ENCODE data around the gene KCNJ6.
A peak's percentile ranks its signal among the peaks of the same experiment; 100 is the strongest.
"Not testable (repeated sequence)": the region's sequence is repeated elsewhere in the genome, so short reads cannot be mapped to it uniquely, and the experiment has no call there.

The KCNJ6 gene

GRCh38 chr21:37653201-37653600 lies 263.1 kb downstream of the KCNJ6 start:
- DNase-seq (ENCODE audit: low read depth, low spot score) = no peak

- DNase-seq (ENCODE audit: low read depth, low spot score) = no peak
These were observed 268.5 kb downstream of the KCNJ6 start for GRCh38 chr21:37647781-37648180.

DNA sequence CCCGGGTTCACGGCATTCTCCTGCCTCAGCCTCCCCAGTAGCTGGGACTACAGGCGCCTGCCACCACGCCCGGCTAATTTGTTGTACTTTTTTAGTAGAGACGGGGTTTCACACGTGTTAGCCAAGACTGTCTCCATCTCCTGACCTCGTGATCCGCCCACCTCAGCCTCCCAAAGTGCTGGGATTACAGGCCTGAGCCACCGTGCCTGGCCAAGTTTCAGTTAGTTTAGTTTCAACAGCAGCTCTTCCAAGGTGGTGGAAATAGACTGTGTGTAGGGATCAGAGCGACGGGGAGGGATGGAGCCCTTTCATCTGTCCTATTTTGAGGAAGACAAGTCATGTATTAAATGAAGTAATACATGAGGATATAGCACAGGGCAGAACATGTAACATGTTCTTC lies 269.5 kb downstream of the KCNJ6 start:
- not testable (repeated sequence) for DNase-seq (ENCODE audit: low read depth, low spot score)

GRCh38 chr21:37645848-37646247 lies 270.4 kb downstream of the KCNJ6 start:
- DNase-seq (ENCODE audit: low read depth, low spot score) = no peak

DNA sequence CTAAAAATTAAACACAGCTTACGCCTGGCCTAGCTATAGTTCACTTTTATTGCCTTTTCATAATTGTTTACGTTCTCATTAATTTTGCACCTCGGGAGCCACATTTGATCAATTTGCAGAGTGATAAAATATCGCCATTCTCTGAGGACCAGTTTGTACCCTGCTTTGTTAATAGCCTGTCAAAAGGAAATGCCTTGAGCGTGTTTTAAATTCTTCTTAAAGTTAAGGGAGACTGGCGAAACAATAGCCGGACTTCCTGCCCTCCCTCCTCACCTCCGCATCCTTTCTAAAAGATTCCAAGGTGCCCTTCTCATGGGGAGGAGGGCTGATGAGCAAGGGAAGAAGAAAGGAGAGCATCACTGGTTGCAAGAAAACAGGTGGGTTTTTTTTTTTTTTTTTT lies 271.6 kb downstream of the KCNJ6 start:
- DNase-seq (ENCODE audit: low read depth, low spot score) = no peak

DNA sequence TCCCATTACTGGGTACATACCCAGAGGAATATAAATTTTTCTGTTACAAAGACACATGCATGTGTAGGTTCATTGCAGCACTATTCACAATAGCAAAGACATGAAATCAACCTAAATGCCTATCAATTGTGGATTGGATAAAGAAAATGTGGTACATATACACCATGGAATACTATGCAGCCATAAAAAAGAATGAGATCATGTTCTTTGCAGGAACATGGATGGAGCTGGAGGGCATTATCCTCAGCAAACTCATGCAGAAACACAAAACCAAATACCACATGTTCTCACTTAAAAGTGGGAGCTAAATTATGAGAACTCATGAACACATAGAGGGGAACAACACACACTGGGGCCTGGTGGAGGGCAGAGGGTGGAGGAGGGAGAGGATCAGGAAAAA lies 272.4 kb downstream of the KCNJ6 start:
- not testable (repeated sequence) for DNase-seq (ENCODE audit: low read depth, low spot score)

GRCh38 chr21:37642493-37642892 lies 273.8 kb downstream of the KCNJ6 start:
- peak; percentile 60 for DNase-seq (ENCODE audit: low read depth, low spot score)

DNA sequence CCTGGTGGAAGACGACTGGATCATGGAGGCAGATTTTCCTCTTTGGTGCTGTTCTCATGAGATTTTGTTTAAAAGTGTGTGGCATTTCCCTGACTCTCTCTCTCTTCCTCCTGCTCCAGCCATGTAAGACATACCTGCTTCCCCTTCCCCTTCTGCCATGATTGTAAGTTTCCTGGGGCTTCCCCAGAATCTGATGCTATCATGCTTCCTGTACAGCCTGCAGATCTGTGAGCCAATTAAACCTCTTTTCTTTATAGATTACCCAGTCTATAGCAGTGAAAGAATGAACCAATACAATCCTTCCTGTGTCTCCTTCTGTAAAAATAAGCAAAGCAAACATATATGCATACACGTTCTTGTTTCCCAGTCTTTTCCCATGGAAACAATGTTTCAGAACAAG lies 276.5 kb downstream of the KCNJ6 start:
- no peak for DNase-seq (ENCODE audit: low read depth, low spot score)

DNA sequence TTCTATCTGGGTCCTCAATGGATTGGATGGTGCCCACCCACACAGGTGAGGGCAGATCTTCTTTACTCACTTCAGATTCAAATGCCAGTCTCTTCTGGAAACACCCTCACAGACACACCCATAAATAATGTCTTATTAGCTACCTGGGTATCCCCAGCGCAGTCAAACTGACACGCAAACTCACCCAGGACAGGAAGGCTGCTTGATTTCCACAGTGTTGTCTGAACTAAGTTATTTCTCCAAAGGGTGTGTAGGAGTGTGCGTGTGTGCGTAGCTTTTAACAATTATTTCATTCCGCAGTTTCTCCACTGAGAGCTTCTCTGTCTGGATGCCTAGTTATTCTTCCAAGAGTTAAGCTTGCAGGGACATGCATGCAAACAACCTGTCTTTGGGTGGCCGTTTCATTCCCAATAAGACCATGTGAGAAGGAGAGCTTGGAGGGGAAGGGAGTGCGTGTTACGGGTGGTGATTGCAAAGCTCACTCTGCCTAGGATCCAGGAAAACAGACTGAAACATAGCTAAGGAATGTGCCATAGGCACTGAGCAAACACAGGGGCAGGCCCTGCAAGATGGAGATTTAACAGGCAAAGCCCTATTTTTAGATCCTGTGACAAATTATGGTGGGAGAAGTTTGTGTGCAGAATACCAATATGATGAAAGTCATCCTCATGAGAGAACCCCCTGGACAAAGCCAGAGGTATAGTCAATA lies 280.0 kb downstream of the KCNJ6 start:
- DNase-seq (ENCODE audit: low read depth, low spot score) = no peak

- DNase-seq (ENCODE audit: low read depth, low spot score) = peak; percentile 29
These were observed 284.7 kb downstream of the KCNJ6 start for GRCh38 chr21:37631319-37632117.

DNA sequence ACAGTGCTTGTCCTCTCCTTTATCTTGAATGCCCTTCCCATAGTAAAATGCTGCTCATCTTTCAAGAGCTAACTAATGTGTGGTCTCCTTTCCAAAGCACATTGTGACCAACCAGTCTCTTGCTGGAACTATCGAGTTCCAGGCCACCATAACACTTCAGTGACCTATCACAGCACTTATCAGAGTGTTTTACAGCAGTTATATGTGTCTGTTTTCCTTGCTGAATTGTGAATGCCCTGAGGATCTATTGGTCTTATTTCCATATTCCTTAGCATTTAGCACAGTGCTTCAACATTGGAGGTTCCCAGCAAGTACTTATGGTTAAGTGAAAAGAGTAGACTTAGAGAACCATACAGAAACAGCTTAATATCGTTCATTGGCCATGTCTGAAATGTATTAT lies 285.4 kb downstream of the KCNJ6 start:
- DNase-seq (ENCODE audit: low read depth, low spot score) = no peak

DNA sequence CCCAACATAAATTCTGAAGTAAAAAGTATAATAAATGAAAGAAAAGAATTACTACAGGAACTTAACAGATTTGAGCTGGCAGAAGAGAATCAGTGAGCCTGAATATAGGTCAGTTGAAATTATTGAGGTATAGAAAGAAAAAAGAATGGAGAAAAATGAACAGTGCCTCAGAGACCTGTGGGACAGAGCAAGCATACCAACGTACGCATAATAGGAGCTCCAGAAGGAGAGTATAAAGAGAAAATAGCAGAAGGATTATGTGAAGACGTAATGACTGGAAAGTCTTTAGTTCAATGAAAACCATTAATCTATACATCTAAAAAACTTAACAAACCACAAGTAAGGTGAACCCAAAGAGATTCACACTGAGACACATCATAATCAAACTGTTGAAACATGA lies 287.9 kb downstream of the KCNJ6 start:
- no peak for DNase-seq (ENCODE audit: low read depth, low spot score)

- DNase-seq (ENCODE audit: low read depth, low spot score) = no peak
These were observed 288.7 kb downstream of the KCNJ6 start for GRCh38 chr21:37627561-37627960.

GRCh38 chr21:37627074-37627473 lies 289.2 kb downstream of the KCNJ6 start:
- no peak for DNase-seq (ENCODE audit: low read depth, low spot score)

- DNase-seq (ENCODE audit: low read depth, low spot score) = no peak
These were observed 289.9 kb downstream of the KCNJ6 start for GRCh38 chr21:37626320-37626719.

DNA sequence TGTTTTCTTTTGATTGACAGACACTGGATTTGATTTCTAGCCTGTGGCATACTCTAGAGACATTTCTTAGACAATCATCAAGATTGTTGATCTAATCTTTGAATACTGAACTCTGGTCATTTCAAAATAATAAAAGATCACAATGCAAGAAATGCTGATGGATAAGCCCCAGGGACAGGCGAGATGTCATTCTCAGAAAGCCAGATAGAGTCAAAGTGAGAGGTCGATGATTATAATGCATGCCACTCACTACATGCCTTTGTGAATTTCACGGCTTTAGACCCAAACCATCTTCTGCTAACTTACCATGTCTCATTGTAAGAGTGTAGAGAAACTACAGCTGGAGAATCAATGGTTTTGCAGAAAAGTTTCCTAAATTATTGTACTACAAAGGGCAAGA lies 292.6 kb downstream of the KCNJ6 start:
- no peak for DNase-seq (ENCODE audit: low read depth, low spot score)

GRCh38 chr21:37623183-37623582 lies 293.1 kb downstream of the KCNJ6 start:
- no peak for DNase-seq (ENCODE audit: low read depth, low spot score)

DNA sequence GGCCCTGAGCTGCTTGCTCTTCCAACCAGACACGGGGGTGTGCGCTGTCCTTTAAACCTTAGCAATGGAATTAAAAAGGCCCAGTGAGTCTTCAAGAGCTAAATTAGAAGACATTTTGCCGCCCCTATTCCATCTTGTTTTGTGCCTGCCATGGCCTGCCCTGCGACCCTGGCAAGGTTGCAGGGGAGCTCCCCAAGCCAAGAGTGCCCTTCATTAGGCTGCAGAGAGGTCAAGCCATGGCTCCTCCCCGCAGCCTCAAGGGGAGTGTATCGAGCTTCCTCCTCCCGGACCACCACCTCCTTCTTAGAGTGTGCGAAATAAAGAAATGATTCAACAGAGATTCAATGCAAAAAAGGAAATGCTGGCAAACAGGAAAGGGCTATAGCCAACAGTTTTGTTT lies 293.5 kb downstream of the KCNJ6 start:
- no peak for DNase-seq (ENCODE audit: low read depth, low spot score)

GRCh38 chr21:37620401-37620800 lies 295.9 kb downstream of the KCNJ6 start:
- no peak for DNase-seq (ENCODE audit: low read depth, low spot score)

DNA sequence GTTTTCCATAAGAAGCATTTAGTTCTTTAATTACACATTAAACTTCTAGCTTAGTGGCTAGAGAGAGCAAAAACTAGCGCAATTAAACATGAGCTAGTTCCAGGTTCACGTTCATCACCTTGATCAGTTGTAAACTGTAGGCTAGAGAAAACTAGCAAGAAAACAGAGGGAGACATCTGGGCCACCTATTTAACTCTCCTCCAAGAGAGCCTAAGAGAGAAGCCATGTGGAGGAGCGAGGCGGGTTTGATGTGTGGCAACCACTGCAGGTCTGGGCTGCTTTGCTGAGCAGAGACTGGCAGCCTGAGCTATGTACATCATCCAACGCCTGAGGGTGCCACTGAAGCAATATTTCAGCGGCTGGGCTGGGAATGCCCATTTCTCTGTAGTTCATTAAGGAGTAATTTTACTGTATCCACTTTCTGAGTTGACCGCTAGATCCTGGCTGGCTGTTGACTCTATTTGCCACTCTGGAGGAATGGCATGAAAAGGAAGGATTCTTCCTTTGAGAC lies 296.7 kb downstream of the KCNJ6 start:
- no peak for DNase-seq (ENCODE audit: low read depth, low spot score)

GRCh38 chr21:37618081-37618480 lies 298.2 kb downstream of the KCNJ6 start:
- DNase-seq (ENCODE audit: low read depth, low spot score) = no peak

- no peak for DNase-seq (ENCODE audit: low read depth, low spot score)
These were observed 300.3 kb downstream of the KCNJ6 start for GRCh38 chr21:37615962-37616361.

GRCh38 chr21:37614351-37614875 lies 301.8 kb downstream of the KCNJ6 start:
- DNase-seq (ENCODE audit: low read depth, low spot score) = no peak
